PC-9 (cell line): ENCODE measurements around the gene ARMH1.

ENCODE experiments used
- EZH2 ChIP-seq: fragments of 200-600 bp; sonication (generic); IDR thresholded peaks from 2 replicates; pipeline ENCODE4 v1.8.0; 2017; ENCODE audit warnings: antibody characterized with exemption, low read depth
- TF ChIP-seq, protein P1 (sequence below): fragments of 200-600 bp; sonication (generic); conservative IDR thresholded peaks from 2 replicates; pipeline ENCODE4 v1.6.1; 2017; ENCODE audit warnings: mixed run types, antibody characterized with exemption, mild to moderate bottlenecking, moderate library complexity

DNA sequence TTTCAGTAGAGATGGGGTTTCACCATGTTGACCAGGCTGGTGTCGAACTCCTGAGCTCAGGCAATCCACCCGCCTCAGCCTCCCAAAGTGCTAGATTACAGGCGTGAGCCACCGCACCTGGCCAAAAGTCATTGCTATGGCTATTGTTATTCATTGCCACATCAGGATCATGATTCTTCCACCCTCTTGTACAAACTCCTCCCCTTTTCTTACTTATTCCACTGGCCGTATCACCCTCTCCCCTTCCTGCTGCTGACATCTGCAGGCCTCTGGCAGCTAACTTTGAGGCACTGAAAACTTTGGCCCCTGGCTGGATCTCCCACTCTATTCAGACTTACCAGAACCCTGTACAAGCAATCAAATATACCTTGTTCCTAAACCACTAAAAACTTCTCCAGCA is 11.1 kb upstream of the ARMH1 start:
- TF ChIP-seq, protein P1, sequence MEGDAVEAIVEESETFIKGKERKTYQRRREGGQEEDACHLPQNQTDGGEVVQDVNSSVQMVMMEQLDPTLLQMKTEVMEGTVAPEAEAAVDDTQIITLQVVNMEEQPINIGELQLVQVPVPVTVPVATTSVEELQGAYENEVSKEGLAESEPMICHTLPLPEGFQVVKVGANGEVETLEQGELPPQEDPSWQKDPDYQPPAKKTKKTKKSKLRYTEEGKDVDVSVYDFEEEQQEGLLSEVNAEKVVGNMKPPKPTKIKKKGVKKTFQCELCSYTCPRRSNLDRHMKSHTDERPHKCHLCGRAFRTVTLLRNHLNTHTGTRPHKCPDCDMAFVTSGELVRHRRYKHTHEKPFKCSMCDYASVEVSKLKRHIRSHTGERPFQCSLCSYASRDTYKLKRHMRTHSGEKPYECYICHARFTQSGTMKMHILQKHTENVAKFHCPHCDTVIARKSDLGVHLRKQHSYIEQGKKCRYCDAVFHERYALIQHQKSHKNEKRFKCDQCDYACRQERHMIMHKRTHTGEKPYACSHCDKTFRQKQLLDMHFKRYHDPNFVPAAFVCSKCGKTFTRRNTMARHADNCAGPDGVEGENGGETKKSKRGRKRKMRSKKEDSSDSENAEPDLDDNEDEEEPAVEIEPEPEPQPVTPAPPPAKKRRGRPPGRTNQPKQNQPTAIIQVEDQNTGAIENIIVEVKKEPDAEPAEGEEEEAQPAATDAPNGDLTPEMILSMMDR, result no peak
- no peak for TF ChIP-seq EZH2
